OCI-LY3 (cell line): Measurements from ENCODE around the gene CTDP1.

Experiments used
- EZH2phosphoT487 ChIP-seq: fragments of 200-600 bp; shearing (Covaris generic); IDR thresholded peaks from 2 replicates; pipeline ENCODE4 v1.6.1; 2018; ENCODE audit warnings: antibody characterized with exemption, mixed run types, low read depth
- TF ChIP-seq, protein P1 (sequence below): fragments of 200-600, 300-600 bp; sonication (generic); IDR thresholded peaks from 2 replicates; pipeline ENCODE4 v1.5.1; 2014; ENCODE audit warnings: antibody characterized with exemption, low read length, low read depth

DNA sequence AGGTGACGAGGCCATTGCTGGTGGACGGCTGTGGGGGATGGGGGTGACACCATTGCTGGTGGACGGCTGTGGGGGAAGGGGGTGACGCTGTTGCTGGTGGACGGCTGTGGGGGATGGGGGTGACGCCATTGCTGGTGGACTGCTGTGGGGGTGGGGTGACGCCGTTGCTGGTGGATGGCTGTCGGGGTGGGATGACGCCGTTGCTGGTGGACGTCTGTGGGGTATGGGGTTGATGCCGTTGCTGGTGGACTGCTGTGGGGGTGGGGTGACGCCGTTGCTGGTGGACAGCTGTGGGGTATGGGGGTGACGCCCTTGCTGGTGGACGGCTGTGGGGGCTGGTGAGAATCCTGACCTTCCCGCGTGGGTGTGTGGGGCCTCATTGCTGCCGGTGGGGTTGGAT lies 47.1 kb downstream of the CTDP1 start:
- TF ChIP-seq, protein P1, sequence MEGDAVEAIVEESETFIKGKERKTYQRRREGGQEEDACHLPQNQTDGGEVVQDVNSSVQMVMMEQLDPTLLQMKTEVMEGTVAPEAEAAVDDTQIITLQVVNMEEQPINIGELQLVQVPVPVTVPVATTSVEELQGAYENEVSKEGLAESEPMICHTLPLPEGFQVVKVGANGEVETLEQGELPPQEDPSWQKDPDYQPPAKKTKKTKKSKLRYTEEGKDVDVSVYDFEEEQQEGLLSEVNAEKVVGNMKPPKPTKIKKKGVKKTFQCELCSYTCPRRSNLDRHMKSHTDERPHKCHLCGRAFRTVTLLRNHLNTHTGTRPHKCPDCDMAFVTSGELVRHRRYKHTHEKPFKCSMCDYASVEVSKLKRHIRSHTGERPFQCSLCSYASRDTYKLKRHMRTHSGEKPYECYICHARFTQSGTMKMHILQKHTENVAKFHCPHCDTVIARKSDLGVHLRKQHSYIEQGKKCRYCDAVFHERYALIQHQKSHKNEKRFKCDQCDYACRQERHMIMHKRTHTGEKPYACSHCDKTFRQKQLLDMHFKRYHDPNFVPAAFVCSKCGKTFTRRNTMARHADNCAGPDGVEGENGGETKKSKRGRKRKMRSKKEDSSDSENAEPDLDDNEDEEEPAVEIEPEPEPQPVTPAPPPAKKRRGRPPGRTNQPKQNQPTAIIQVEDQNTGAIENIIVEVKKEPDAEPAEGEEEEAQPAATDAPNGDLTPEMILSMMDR: no peak
- TF ChIP-seq EZH2phosphoT487: no peak
